HFF-Myc (cell line): ENCODE results near the gene KCNJ15.

Experiments
- DNase-seq: peaks from one replicate; pipeline ENCODE4 v3.0.0-alpha.2; 2011; ENCODE audit warnings: low read depth; ENCODE audit errors: extremely low read depth
- H3K4me3 ChIP-seq: replicated peaks from 2 replicates; pipeline ENCODE4 v1.5.1; 2011; ENCODE audit warnings: low read depth, mild to moderate bottlenecking, control low read depth, low read length
- CTCF ChIP-seq: IDR thresholded peaks from 2 replicates; pipeline ENCODE4 v1.5.1; 2012; ENCODE audit warnings: mild to moderate bottlenecking, low read depth, low read length, control low read depth; ENCODE audit errors: missing control alignments

KCNJ15 gene

DNA sequence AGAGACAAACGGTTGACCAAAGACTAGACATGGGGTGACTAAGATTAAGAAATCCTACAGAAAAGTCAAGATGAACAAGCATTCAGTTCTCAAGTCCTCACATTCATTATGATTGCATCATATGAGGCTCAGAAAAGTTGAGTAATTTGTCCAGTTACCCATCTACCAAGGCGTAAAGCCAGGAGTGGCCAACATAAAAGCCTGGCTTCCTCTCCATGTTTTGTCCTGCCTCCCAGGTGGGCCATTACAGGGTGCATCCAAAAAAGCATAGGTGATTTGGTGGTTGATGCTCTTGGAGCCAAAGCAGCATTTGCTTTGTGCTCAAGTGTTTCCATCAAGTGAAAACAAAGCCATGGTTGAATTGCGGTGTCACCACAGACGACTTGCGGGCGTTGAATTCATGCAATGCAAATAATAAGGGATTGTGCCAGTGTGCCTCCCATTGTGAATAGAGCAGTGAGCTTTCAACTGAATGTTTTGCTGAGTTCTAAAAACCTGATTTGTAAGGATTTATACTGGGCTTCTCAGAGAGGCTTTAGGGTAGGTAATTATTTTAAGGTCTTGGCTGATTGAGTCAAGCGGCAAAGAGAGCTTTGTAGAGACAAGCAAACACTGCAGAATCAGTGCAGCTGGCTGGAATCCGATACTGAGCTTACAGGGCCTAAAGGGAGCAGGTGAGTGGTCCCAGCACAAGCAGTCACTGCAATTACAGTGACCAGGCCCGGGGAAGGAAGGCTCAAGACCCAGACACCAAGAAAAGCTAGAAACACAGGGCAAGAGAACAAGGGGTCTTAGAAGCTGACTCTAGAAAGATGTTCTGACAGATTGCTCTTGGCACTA, 54.1 kb downstream of the KCNJ15 start:
- TF ChIP-seq CTCF = no peak
- DNase-seq = no peak
- H3K4me3 ChIP-seq = no peak overlapping the region

DNA sequence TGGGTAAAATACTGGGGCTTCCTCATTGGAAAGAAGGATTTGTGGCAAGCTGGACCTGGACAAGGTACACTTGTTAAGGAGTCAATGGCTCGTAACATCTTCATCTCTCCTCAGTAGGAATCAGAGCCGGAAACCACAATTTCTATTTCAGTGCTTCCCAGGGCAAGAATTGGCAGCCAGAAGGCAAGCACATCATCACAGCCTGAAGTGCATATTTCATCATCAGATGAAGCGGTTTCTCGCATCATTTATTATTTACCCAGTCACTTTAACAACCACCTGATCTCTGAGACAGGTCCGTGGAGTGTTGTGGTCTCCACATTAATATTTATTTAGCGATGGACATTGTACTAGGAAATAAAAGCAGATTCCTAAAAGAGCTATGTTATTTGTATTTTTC, 55.0 kb downstream of the KCNJ15 start:
- H3K4me3 ChIP-seq = no peak overlapping the region
- no peak for DNase-seq
- no peak for TF ChIP-seq CTCF

DNA sequence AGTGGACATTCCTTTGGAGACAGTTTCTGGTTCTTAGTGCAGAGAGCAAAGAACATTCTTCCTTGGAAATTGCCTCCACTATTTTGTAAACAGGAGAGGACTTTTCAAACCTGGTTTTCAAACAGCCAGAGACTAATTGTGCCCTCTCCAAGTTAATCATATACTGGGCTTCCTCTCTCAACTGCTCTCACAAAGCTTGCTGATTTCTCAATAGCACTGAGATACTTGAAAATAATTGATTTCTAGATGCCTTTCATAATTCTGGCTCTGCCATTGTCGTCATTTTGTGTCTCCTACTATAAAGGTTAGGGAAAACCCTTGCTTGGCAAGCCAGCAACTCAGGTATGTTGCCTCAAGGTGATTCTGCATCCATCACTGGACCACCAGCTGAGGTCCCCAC, 56.0 kb downstream of the KCNJ15 start:
- H3K4me3 ChIP-seq = no peak overlapping the region

GRCh38 chr21:38314558-38314957, 57.8 kb downstream of the KCNJ15 start:
- DNase-seq = no peak

More for the DNA sequence above, 56.0 kb downstream of the KCNJ15 start:
- no peak for TF ChIP-seq CTCF
- DNase-seq = no peak

DNA sequence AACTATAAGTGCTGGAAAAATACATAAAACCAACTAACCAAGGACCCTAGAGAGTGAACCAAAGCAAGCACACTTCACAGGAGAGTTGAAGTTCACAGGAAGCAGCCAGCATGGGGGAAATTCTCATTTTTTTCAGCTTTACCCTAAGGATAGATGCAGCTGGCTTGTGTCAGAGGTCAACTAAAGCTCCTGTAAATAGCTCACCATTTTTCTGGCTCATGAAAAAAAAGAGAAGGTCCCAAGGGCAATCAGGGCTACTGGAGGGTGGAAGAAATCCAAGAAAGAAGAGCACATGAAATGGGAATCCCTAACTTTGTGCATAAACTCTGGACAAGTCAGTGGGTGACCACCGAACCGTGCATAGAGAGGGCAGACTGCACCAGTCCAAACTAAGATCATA, 58.3 kb downstream of the KCNJ15 start:
- TF ChIP-seq CTCF = no peak
- H3K4me3 ChIP-seq = no peak overlapping the region
- no peak for DNase-seq

More at GRCh38 chr21:38314558-38314957, 57.8 kb downstream of the KCNJ15 start:
- H3K4me3 ChIP-seq = no peak overlapping the region
- no peak for TF ChIP-seq CTCF

- no peak for TF ChIP-seq CTCF
- no peak overlapping the region for H3K4me3 ChIP-seq
- DNase-seq = no peak
Observed at GRCh38 chr21:38319781-38320180, 63.0 kb downstream of the KCNJ15 start.
